ENCODE data around the gene KCNG2. TPM values are rescaled to one million over a fixed set of nuclear protein-coding genes. Genes with fewer than 3 reads are reported as not detected.

KCNG2 gene
- total RNA-seq, 1 donor from 2014 or later, result not detected

- intact Hi-C loops (cut with micrococcal nuclease), result no loop called here
Measured at GRCh38 chr18:79921984-79922965, 124.5 kb downstream of the KCNG2 start.

DNA sequence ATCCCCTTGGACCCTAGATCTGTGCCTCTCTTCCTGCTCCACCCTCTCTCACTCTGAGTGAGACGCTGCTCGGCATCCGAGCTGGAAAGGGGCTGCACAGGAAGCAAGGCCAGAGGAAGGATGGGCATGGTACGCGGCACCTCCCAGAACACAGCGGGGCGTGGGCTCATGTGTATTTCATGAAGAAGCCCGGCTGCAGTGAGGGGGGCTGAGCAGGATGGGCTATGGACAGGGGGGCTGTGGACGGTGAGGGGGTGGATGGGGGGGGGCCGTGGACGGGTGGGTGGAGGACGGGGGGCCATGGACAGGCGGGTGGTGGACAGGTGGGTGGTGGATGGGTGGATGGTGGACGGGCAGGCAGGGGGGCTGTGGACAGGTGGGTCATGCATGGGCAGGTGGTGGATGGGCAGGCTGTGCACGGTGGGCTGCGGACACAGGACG, 125.3 kb downstream of the KCNG2 start:
- intact Hi-C loops (cut with micrococcal nuclease), result no loop called here

DNA sequence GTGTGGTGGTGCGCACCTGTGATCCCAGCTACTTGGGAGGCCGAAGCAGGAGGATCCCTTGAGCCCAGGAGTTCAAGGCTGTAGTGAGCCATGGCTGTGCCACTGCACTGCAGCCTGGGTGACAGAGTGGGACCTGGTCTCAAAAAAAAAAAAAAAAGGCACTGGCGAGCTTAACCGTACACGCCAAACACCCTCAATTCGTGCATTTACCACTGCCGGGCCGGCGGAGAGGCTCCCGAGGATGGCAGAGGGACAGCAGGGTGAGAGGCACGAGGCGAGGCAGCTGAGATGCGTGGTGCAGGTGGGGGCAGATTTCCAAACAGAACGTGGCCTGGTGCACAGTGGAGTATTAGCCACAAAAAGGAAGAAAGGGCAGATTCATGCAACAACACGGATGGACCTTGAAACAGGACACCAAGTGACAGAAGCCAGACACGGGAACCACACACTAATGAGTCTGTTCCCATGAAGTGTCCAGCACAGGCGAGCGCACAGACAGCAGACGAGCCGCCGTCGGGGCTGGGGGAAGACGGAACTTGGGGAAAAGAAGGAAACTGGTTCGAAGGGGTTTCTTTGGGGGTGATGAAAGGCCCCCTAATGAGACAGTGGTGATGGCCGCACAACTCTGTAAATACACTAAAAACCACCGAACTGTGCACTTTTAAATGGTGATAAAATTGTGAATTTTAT, 126.3 kb downstream of the KCNG2 start:
- intact Hi-C loops (cut with micrococcal nuclease), result no loop called here

GRCh38 chr18:79924814-79925731, 127.3 kb downstream of the KCNG2 start:
- intact Hi-C loops (cut with micrococcal nuclease), result no loop called here

GRCh38 chr18:79926306-79926705, 128.6 kb downstream of the KCNG2 start:
- intact Hi-C loops (cut with micrococcal nuclease), result no loop called here

DNA sequence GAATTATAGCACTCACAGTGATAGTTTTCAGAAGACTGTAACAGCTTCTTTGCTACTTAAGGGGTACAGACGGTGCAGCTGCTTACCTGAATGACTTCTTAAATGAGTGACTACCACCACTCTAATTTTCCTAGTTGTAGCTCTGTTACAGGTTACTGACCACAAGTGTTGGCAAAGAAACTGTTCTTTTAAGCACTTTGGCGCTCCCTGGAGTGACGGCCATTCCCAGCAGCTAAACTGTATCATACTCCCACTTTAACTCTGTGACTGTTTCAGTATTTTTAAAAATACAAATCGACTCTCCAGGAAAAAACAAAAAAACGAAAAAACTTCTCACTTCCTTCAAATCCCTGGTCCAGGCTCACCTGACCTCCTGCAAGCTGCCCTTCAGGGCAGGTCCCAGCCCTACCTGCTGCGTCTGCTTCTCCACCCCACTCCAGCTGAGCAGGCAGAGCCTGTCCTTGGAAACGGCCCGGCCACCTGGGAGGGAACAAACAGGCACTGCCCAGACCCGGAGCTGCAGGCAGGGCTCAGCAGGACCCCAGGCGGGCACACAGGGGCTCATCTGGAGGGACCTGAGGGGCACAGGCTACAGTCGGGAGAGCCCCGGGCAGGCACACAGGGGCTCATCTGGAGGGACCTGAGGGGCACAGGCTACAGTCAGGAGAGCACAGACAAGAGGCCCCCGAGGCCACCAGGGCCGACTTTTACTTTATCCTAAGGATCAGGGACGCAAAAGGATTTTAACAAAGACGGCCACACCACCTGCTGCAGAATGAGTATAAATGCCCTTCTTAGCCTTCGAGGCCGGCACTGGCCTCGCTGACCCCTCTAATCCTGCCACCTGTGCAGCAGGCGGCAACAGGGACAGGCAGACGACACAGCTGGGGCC, 129.2 kb downstream of the KCNG2 start:
- intact Hi-C loops (cut with micrococcal nuclease), result no loop called here

DNA sequence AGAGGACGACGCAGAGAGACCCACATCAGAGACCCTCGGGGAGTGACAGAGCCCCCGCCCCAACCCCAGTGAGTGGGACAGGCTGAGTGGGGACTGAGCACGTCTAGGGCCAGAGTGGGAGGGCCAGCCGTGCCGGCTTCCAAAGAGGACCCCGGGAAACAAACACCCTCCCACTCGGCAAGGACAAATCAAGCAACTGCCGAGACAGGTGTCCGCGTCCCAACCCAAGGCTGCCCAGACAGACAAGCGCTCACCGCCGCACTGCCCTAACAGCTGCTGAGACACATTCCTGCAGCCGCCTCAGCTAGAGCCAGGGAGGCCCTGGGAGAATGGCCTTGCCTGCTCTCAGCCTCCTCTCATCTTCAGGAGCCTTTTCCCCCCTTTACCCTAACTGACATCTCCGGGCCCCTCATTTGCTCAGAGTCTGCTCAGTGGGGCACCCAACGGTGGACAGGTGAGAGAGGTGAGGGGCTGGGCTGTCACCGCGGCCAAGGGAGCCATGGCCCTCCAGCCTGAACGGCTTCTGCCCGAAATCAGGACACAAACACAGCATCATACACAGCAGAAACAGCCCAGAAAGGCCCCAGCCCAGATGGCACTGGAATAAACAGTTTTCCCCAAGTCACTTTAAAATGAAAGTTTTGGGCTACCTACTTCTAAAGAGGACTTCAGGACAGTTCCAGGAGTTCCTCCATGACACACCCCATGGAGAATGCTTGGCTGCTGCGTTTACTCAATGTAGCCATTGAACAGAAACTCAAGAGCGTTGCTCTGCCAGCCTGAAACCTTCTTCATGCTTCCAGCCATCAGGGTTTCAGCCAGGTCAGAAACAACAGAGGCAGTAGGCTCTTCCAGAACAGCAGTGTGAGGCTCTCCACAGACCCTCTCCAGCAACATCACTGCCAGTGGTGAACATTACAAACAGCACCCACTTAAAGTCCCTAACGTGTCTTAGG, 130.1 kb downstream of the KCNG2 start:
- intact Hi-C loops (cut with micrococcal nuclease), result no loop called here

- intact Hi-C loops (cut with micrococcal nuclease), result no loop called here
Measured at GRCh38 chr18:79928563-79928960, 130.8 kb downstream of the KCNG2 start.

GRCh38 chr18:79930020-79930642, 132.4 kb downstream of the KCNG2 start:
- intact Hi-C loops (cut with micrococcal nuclease), result no loop called here

GRCh38 chr18:79931475-79931874, 133.7 kb downstream of the KCNG2 start:
- intact Hi-C loops (cut with micrococcal nuclease), result no loop called here

DNA sequence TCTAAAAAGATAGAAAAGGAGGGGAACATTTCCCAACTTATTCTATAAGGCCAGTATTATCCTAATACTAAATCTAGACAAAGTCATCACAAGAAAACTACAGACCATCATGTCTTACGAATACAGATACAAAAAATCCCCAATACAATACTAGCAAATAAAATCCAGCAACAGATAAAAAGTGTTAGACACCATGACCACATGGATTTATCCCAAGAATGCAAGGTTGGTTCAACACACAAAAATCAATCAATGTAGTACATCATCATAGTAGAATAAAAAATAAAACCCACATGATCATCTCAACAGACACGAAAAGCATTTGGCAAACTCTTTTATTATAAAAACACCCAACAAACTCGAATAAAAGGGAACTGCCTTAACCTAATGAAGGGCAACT, 135.2 kb downstream of the KCNG2 start:
- intact Hi-C loops (cut with micrococcal nuclease), result no loop called here

DNA sequence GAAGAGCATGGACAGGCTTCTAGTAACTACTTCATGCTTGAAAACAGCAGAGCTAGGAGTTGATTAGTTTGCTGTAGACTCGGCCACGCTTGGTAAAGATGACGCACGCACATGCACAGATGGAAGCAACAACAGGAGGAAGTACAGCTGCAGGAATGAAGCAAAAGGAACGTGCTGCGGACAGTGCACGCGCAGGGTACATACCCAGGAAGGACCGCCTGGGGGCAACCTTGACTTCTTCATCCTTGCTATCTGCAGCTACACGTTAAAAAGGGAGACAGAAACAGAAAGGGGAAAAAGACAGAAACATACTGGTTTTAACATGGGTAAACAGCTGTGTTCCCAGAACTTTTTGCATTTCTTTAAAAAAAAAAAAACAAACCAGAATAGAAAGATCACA, 136.0 kb downstream of the KCNG2 start:
- intact Hi-C loops (cut with micrococcal nuclease), result no loop called here

DNA sequence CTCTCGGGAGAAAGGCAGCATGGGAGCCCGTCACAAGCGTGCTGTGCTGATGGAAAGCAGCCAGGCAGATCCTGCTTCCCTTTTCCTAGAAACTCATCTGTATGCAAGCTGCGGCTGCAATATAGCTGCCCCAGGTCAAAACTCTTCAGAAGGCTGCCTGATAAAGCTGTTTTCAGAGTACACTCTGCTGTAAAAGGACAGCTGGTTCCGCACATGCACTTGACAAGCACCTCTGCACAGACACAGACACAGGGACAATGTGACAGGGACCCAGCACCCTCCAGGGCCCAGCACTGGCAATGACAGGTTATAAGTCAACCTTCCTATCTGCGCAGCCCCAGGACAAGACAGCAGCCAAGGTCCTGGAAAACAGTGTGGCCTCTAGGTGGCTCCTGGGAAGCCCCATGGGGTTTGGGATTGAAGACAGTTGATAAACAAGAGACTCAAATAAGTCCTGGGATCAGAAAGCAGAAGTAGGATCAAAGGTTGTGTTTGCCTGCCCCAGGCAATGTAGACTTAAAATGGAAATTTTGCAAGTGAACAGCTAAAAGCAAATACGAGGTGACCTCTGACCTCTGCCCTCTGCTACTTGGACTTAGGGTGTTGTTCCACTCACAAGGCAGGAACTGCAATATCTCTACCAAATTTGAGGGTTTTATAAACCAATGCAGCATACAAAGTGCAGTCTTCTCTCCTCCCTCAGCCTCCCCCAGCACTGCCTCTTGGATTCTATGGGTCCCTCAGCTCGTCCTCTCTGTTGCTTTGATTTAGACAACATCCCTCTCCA, 136.8 kb downstream of the KCNG2 start:
- intact Hi-C loops (cut with micrococcal nuclease), result no loop called here

DNA sequence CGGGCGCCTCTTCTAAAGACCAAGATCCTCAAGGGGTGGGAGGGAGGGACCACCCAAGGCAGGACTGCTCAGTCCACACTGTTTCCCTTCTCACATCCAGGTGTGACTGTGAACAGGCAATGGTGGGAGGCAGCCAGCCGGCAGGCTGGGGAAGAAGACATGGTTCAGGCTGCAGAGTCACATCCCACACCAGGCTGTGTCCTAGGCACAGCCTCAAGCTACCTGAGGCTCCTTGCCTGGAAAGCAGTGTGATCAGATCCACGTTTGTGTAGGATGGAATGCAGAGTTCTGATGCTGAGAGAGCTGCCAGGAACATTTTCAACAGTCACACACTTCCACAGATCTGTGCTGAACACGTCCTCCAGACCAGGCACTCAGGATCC, 137.4 kb downstream of the KCNG2 start:
- intact Hi-C loops (cut with micrococcal nuclease), result no loop called here

DNA sequence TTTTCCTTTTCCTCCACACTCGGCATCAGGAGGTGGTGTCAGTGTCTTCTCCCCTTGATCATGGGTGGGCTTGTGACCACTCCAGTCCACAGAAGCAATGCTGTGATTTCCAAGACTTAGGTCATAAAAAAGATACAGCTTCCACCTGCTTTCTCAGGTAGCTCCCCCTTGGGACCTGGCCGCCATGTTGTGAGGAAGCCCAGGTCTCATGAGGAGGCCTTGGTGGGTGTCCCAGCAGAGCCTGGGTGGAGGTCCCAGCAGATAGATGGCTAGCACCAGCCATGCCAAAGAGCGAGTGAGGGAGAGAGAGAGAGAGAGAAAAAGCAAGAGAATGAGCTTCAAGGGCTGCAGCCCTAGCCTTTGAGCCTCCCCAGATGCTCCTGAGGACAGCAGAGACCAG, 137.8 kb downstream of the KCNG2 start:
- intact Hi-C loops (cut with micrococcal nuclease), result no loop called here

DNA sequence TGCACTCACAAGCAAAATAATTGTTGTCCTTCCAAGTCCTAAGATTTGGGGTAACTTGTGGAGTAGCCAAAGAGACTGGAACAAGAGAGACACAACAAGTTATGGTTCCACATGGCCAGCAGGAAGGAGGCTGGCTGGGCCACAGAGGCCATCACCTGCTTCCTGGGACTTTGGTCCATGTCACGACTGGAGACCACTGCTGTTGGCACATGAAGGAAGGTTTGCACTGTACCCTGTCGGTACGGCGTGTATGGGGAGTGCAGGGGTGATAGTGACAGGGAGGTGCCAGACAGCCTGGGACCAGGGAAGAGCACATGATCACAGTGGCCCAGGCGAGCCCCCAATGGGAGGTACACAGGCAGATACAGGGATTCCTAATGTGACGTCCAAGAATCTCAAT, 138.2 kb downstream of the KCNG2 start:
- intact Hi-C loops (cut with micrococcal nuclease), result no loop called here

- intact Hi-C loops (cut with micrococcal nuclease), result no loop called here
Measured at GRCh38 chr18:79936641-79937040, 138.9 kb downstream of the KCNG2 start.
